Motor neuron (in vitro differentiated cells): Measurements from ENCODE around the gene LCE2B. TPM values are rescaled to one million over a fixed set of nuclear protein-coding genes. Genes with fewer than 3 reads are reported as not detected.
"Not testable (repeated sequence)": the region's sequence is repeated elsewhere in the genome, so short reads cannot be mapped to it uniquely, and the experiment has no call there.

Experiments
- ATAC-seq, 8 experiments: fragments of 200-7000 bp; cut with Tn5 transposase; replicated peaks in 6 of 8; 2 replicates each; pipeline ENCODE4 v1.8.0; 2021; ENCODE audit warnings: mild to moderate bottlenecking in 8 of 8, moderate library complexity in 8 of 8
- H3K27ac ChIP-seq, 2 donors: fragments of 250-450 bp; sonication (Bioruptor Pico); 2 replicates each; pipeline ENCODE4 v1.9.0; 2021; ENCODE audit warnings: antibody characterized with exemption in 2 of 2, mild to moderate bottlenecking in 2 of 2, moderate library complexity in 1 of 2
- H3K4me1 ChIP-seq, 2 donors: fragments of 250-450 bp; sonication (Bioruptor Pico); replicated peaks in 1 of 2; 2 replicates each; pipeline ENCODE4 v1.6.1; 2021; ENCODE audit warnings: antibody characterized with exemption in 2 of 2, mild to moderate bottlenecking in 2 of 2, moderate library complexity in 1 of 2
- H3K4me3 ChIP-seq, 5 donors: fragments of 250-450 bp; sonication (Bioruptor Pico); 2 replicates each; pipeline ENCODE4 v1.9.0; 2021; ENCODE audit warnings: antibody characterized with exemption in 5 of 5, mild to moderate bottlenecking in 5 of 5, moderate library complexity in 4 of 5
- WGBS, 10 experiments: fragments of 450-650 bp; shearing (Covaris generic); methylation state at CpG; one replicate each; pipeline ENCODE4 v1.0.0; 2022; 5-methylcytosine and 5-hydroxymethylcytosine counted together
- in situ Hi-C, 9 experiments: fragments of 400-800 bp; cut with MboI; loops; one replicate each; pipeline ENCODE4 v1.15.0; 2021; ENCODE audit warnings: low sequenced_read_pairs in 9 of 9, low pct_unique_long_range_greater_than_20kb in 2 of 9; ENCODE audit not compliant: unreplicated experiment in 9 of 9
- total RNA-seq, 8 experiments: library from RNA; unstranded; fragments of 300-600 nt; gene quantifications; 2 replicates each; pipeline versions ENCODE4 v1.2.3 to v1.2.4, GENCODE V29; 2022

The LCE2B gene
- total RNA-seq, 8 experiments from 2014 or later = not detected

GRCh38 chr1:152674983-152675382, 10.9 kb upstream of the LCE2B start, which contains the start of gene LCE2C:
Gene LCE2C, plus strand, starts transcription at chr1:152675279. Its CDS starts 737 bp downstream, at chr1:152676016.
- WGBS, 10 experiments = 20 to 33% methylated on average over 1 of the region's 3 CpGs; no CpG with 5 or more reads in 8 of the 10 experiments
- not testable (repeated sequence) for H3K27ac ChIP-seq, H3K4me3 ChIP-seq, ATAC-seq, H3K4me1 ChIP-seq
- in situ Hi-C loops = loop anchor here in 1 of 9 experiments (25.0 kb wide), 1 partner anchor 187 kb away; the partner anchor contains the start of gene LCE7A

GRCh38 chr1:152679459-152679858, 6.5 kb upstream of the LCE2B start:
- H3K4me3 ChIP-seq = no peak overlapping the region
- H3K27ac ChIP-seq = no peak overlapping the region
- WGBS, 10 experiments = 2 to 93% (median 74%) methylated on average over 2 to 5 of the region's 6 CpGs; no CpG with 5 or more reads in 3 of the 10 experiments
- no peak for ATAC-seq
- H3K4me1 ChIP-seq = no peaks in the 10 kb centered on the region
- in situ Hi-C loops = no loop called here

- H3K27ac ChIP-seq = no peak overlapping the region
- 0 to 36% (median 23%) methylated on average over 1 to 2 of the region's 2 CpGs; no CpG with 5 or more reads in 4 of the 10 experiments for WGBS, 10 experiments
- in situ Hi-C loops = no loop called here
- ATAC-seq = no peak
- H3K4me3 ChIP-seq = no peak overlapping the region
- H3K4me1 ChIP-seq = no peaks in the 10 kb centered on the region
These were observed 4.3 kb upstream of the LCE2B start for GRCh38 chr1:152681616-152682015.

- ATAC-seq = no peak
These were observed 2.1 kb upstream of the LCE2B start for GRCh38 chr1:152683846-152684245.

GRCh38 chr1:152697701-152698600, 12.0 kb downstream of the LCE2B start, which contains the start of gene LCE2A:
Gene LCE2A, plus strand, starts transcription at chr1:152698345. Its CDS starts 557 bp downstream, at chr1:152698902.
- 0 to 53% (median 8%) methylated on average over 1 to 4 of the region's 4 CpGs; no CpG with 5 or more reads in 4 of the 10 experiments for WGBS, 10 experiments
- Histone ChIP-seq H3K4me1 (no peaks in the 10 kb centered on the region), H3K4me3 (no peak within 1 kb of the TSS), H3K27ac (no peak within 1 kb of the TSS)
- peak in 1 of 8 experiments; percentile 60 for ATAC-seq
- in situ Hi-C loops = no loop called here

More at GRCh38 chr1:152683846-152684245, 2.1 kb upstream of the LCE2B start:
- H3K27ac ChIP-seq = no peak overlapping the region
- H3K4me1 ChIP-seq = no peaks in the 10 kb centered on the region
- H3K4me3 ChIP-seq = no peak overlapping the region
- in situ Hi-C loops = no loop called here

GRCh38 chr1:152699746-152700145, 13.8 kb downstream of the LCE2B start:
- in situ Hi-C loops = no loop called here
- WGBS, 10 experiments = 0 to 100% (median 56%) methylated on average over 1 to 4 of the region's 4 CpGs
- H3K4me3 ChIP-seq = no peak overlapping the region
- no peak for ATAC-seq
- H3K4me1 ChIP-seq = no peaks in the 10 kb centered on the region
- no peak overlapping the region for H3K27ac ChIP-seq

GRCh38 chr1:152707860-152708259, 21.9 kb downstream of the LCE2B start, which contains the start of gene LCE4A:
Gene LCE4A, plus strand, starts transcription at chr1:152708160. Its CDS starts 916 bp downstream, at chr1:152709076.
- Histone ChIP-seq H3K4me1 (no peaks in the 10 kb centered on the region), H3K27ac (no peak within 1 kb of the TSS), H3K4me3 (no peak within 1 kb of the TSS)
- no peak for ATAC-seq
- in situ Hi-C loops = no loop called here
- 0 to 63% (median 13%) methylated on average over 1 to 2 of the region's 2 CpGs; no CpG with 5 or more reads in 1 of the 10 experiments for WGBS, 10 experiments

- Histone ChIP-seq H3K4me3 (no peak overlapping the region), H3K4me1 (no peaks in the 10 kb centered on the region), H3K27ac (no peak overlapping the region)
- in situ Hi-C loops = no loop called here
- ATAC-seq = no peak
These were observed 32.3 kb downstream of the LCE2B start for GRCh38 chr1:152718238-152718637.

GRCh38 chr1:152725261-152725660, 39.3 kb downstream of the LCE2B start:
- Histone ChIP-seq H3K4me1 (no peaks in the 10 kb centered on the region), H3K27ac (no peak overlapping the region), H3K4me3 (no peak overlapping the region)
- in situ Hi-C loops = no loop called here
- ATAC-seq = no peak

- no peak for ATAC-seq
- whole genome bisulfite sequencing, 10 experiments = 0 to 83% (median 8%) methylated on average over 1 of the region's 1 CpG; no CpG with 5 or more reads in 5 of the 10 experiments
- Histone ChIP-seq H3K4me1 (no peaks in the 10 kb centered on the region), H3K4me3 (no peak overlapping the region), H3K27ac (no peak overlapping the region)
- in situ Hi-C loops = no loop called here
These were observed 43.1 kb downstream of the LCE2B start for GRCh38 chr1:152728986-152729385.

GRCh38 chr1:152735648-152736047, 49.7 kb downstream of the LCE2B start:
- H3K27ac ChIP-seq = no peak overlapping the region
- WGBS, 10 experiments = 0 to 60% (median 8%) methylated on average over 1 of the region's 1 CpG; no CpG with 5 or more reads in 4 of the 10 experiments
- in situ Hi-C loops = no loop called here
- ATAC-seq = peak in 2 of 8 experiments; percentile 24 to 32
- H3K4me1 ChIP-seq = no peaks in the 10 kb centered on the region
- H3K4me3 ChIP-seq = no peak overlapping the region
